GM10248 (cell line): ENCODE results near the gene PRR5L.

ENCODE experiments used
- CTCF ChIA-PET: fragments of 300-600 bp; sonication (Branson Sonifier 250); formaldehyde crosslinking; extraction: SDS; loops from one replicate; lab custom pipeline; 2021; ENCODE audit warnings: antibody characterized with exemption; lab: Yijun Ruan, JAX
- POLR2A ChIA-PET: fragments of 350-650 bp; sonication (Branson Sonifier 250); formaldehyde crosslinking; extraction: SDS; loops from one replicate; lab custom pipeline; 2020; ENCODE audit warnings: antibody characterized with exemption; lab: Yijun Ruan, JAX
- DNase-seq: peaks from one replicate; pipeline ENCODE4 v3.0.0; 2012; ENCODE audit errors: extremely low spot score
- TF ChIP-seq, protein P1 (sequence below): IDR thresholded peaks from 2 replicates; pipeline ENCODE4 v1.5.1; 2012; ENCODE audit warnings: mild to moderate bottlenecking, low read depth; ENCODE audit errors: extremely low read depth, missing control alignments, control extremely low read depth

The PRR5L gene

DNA sequence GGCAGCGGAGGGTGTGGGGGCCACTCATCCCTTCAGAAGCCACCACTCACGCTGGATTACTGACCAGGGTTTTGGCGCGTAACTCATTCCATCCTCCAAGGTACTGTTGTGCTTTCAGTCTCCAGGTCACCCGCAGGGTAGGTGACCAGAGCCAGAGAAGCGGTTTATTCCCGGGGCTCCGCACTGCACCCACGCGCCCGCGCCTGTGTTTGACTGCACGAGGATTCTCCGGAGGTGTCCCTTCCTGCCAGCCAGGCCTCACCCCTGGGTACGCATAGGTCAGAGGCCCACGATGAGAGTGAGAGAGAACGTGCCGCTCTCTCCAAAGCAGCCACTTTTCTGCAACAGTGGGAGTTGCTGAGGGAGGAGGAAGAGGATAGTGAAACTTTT, 158.5 kb downstream of the PRR5L start:
- POLR2A ChIA-PET = no interaction called here
- CTCF ChIA-PET = interaction anchor here (0.9 to 2.8 kb wide), 3 partner anchors 12 to 38 kb away, joined by 3 to 16 read pairs (median 3); no protein-coding TSS in a partner anchor
- TF ChIP-seq, protein P1, sequence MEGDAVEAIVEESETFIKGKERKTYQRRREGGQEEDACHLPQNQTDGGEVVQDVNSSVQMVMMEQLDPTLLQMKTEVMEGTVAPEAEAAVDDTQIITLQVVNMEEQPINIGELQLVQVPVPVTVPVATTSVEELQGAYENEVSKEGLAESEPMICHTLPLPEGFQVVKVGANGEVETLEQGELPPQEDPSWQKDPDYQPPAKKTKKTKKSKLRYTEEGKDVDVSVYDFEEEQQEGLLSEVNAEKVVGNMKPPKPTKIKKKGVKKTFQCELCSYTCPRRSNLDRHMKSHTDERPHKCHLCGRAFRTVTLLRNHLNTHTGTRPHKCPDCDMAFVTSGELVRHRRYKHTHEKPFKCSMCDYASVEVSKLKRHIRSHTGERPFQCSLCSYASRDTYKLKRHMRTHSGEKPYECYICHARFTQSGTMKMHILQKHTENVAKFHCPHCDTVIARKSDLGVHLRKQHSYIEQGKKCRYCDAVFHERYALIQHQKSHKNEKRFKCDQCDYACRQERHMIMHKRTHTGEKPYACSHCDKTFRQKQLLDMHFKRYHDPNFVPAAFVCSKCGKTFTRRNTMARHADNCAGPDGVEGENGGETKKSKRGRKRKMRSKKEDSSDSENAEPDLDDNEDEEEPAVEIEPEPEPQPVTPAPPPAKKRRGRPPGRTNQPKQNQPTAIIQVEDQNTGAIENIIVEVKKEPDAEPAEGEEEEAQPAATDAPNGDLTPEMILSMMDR = no peak
- no peak for DNase-seq

DNA sequence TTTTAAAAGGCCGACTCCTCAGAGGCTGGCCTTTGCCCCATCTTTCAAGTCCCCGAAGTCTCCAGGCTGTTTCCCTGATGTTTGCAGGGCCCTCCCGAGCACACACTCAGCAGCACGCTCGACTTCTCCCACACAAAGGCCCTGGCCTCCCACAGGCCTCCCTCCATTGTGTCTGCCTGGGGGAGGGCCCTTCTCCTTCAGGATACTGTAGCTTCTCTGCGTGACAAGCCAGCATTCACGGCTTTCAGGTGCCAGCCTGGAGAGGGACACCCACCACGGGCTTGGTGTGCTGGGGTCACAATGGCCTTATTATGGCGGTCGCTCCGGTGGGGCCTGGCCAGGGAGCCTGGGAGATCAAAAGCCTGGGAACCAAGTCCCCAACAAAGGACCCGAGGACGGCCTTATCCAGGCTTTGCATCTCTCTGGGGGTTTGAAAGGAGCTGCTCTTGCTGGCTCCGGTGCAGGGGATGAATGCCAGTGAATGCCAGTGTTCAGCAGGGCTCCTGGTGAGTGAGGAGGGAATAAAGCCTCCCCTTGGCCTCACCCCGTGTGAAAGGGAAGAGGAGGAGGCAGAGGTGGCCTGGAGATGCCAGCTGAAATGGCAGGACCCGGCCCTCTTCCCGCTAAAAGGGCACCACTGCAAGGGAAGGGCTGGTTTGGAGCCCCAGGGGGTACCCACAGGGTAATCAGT, 159.0 kb downstream of the PRR5L start:
- no peak for DNase-seq
- TF ChIP-seq, protein P1 = no peak
- POLR2A ChIA-PET = no interaction called here
- CTCF ChIA-PET = interaction anchor here (1.4 kb wide), 1 partner anchor 38 kb away, joined by 3 read pairs; no protein-coding TSS in a partner anchor

DNA sequence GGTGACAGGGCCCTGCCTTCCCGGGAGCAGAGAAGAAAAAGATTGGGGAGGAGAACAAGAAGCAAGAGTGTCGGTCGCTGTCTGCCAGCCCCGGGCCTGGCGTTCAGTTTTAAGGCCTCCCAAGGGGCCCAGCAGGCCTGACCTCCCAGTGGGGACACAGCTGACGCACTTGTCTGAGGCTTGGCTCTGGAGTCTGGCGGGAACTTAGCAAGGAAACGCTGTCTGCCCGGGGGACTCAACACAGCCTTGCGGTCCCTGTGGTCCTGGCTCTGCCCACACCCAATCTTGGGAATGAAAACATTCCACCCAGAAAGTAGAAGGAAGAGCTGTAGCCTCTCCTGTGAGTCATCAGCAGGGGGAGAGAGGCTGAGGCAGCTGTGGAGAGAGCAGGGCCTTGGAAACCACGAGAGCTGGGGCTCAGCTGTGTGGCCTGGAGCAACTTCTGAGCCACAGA, 159.6 kb downstream of the PRR5L start:
- TF ChIP-seq, protein P1 = no peak
- DNase-seq = no peak
- POLR2A ChIA-PET = no interaction called here
- CTCF ChIA-PET = interaction anchor here (1.3 to 1.4 kb wide), 2 partner anchors 23 to 37 kb away, joined by 3 to 4 read pairs; no protein-coding TSS in a partner anchor

DNA sequence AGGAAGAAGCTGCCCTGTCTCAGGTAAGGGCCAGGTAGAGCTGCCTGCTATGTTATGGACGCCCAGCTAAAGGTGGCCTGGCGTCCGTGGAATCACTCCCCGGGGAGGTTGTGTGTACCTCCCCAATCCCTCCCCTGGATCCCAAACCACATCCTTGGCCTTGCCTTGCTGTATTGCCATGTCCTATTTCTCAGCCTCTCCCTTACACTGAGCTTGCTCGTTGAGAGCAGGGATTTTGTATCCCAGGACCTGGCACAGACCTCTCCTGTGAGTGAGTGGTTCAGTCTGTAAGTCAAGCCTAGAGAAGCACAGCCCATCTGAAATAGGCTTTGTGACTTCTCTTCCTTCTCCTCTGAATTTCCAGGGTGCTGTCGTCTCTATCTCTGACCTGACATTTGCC, 160.1 kb downstream of the PRR5L start:
- TF ChIP-seq, protein P1 = no peak
- ChIA-PET CTCF (interaction anchor here (1.0 to 1.4 kb wide), 3 partner anchors 11 to 37 kb away, joined by 3 to 4 read pairs (median 3); no protein-coding TSS in a partner anchor), POLR2A (no interaction called here)
- DNase-seq = no peak

DNA sequence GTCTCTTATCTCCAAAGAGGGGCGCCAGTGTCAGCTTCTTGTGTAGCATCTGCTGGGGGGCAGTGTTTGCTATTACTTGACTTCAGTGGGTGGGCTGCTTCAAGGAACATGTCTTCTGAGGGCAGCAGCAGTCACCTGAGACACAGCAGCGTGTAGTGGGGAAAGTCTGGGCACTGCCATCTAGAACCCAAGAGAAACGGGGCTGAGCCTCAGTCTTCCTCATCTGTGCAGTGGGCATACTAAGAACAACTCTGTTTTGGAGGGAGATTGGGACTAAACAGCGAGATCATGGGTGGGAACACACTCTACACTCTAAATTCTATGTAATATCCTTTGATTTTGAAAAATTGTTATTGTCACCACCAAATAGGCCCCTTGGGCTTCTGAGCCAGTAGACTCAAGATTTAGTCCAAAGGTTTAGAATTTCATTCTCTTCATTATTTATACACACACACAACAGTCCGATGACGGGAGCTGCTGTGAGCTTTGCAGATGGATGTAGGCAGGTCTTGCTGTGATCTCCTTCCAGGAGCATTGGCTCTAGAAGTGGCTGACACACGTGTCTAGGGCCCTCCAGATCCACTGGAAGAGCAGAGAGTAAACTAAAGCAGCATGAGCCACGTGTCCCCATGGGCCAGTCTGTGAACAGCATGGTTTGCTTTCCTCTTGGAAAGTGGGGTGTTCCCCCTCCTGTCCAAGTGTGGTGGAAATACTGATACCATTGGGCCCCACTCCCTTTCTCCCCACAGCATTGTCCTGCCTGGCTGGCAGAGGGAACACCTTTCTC, 162.2 kb downstream of the PRR5L start:
- CTCF ChIA-PET = interaction anchor here (1.0 to 1.8 kb wide), 2 partner anchors 35 to 166 kb away, joined by 3 to 6 read pairs; no protein-coding TSS in a partner anchor
- no peak for DNase-seq
- TF ChIP-seq, protein P1 = no peak
- POLR2A ChIA-PET = no interaction called here

DNA sequence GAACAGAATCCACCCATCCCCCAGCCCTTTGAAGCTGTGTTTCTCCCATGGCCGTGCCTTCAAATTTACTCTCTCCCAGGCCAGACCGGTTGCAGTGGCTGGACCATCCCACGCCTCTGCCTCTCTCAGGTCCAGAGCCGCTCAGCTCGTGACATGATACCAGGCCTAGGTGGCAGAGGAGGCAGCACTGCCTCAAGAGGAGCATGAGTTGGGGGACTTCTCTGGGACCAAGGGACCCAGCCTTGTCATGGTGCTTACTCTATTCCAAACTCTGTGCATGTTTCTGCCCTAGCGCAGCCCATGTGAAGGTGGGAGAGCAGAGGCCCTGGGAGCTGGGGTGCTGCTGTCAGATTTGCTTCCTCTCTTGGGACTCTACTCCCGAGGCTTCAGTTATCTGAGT, 163.0 kb downstream of the PRR5L start:
- ChIA-PET CTCF (interaction anchor here (1.0 to 1.8 kb wide), 2 partner anchors 34 to 167 kb away, joined by 3 to 6 read pairs; no protein-coding TSS in a partner anchor), POLR2A (no interaction called here)
- DNase-seq = no peak
- TF ChIP-seq, protein P1 = no peak
